Stimulated activated naive CD4-positive, alpha-beta T cell (primary cell): Measurements from ENCODE around the gene B9D2.
A peak's percentile ranks its signal among the peaks of the same experiment; 100 is the strongest.
"Not testable (repeated sequence)": the region's sequence is repeated elsewhere in the genome, so short reads cannot be mapped to it uniquely, and the experiment has no call there.

Experiments used
- DNase-seq, 6 experiments: peaks; one replicate each; lab custom pipeline; 2025; lab: John Stamatoyannopoulos, UW

Gene B9D2, protein sequence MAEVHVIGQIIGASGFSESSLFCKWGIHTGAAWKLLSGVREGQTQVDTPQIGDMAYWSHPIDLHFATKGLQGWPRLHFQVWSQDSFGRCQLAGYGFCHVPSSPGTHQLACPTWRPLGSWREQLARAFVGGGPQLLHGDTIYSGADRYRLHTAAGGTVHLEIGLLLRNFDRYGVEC

DNA sequence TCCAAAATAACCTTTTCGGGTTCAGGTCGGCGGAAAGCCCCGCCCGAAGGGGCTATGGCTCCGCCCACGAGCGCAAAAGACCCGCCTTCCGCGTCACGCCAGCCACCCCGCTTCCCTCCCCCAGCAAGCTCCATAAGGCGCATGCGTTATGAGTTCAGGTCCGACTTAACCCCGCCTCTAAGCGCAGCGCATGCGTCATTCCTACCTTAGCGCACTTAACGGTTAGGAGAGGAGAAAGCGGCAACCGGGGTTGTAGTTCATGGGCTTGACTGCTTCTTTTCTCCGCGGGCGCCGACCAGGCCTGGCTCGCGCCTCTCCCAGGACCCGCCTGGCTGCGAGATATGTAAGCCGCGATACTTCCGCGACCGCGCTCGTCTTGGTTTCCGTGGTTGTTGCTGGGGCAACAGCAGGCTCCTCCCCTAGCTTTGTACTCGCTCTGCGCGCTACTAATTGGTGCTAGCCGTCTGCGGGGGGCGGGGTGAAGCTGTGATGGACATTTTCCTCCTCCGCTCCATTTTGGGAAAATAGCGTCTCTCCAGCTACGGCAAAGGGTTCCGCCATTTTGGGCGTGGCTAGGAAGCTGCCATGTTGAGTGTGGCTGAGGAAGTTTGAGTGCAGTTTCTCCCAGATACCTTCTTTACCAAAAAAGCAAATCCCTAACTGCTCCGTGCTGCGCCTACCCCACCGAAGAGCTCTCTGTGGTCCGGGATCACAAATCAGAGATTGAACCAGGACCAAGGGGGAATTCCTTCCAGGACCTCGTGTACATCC lies at the start of gene B9D2:
B9D2 (minus strand) TSS at position 397 of the 771 bp plus-strand sequence. CDS start 630 bp downstream, outside the sequence.
- DNase-seq, result peak; percentile 93 to 100 (median 98)

DNA sequence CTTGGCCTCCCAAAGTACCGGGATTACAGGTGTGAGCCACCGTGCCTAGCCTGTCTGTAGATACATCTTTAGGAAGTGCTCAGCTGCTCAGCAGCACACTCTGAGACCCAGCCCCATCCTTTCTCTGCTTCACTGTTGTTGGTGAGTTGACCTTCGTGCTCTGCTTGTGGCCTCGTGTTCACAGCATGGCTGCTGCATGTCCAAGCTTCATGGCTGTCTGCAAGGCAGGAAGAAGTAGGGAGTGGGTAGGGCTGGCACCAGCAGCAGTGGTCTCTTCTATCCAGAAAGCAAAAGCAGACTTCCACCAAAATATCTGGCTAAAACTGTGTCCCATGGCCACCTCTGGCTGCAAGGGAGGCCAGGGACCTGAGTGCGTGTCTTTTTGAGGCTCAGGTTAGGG lies 49.0 kb upstream of the B9D2 start:
- DNase-seq, result no peak

DNA sequence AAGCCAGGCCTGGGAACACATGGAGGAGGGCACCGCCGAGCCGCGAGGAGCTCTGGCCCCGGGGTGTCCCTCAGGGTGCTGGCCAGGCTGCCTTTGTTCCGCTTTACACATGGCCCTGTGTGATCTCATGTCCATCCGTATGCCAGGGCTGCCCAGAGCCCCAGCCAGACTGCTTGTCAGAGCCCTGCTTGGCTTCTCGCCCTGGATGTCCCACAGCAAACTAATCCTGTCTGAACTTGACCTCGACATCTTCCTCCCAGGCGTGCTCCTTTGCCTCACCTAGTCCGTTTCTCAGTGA lies 48.0 kb upstream of the B9D2 start:
- no peak for DNase-seq

DNA sequence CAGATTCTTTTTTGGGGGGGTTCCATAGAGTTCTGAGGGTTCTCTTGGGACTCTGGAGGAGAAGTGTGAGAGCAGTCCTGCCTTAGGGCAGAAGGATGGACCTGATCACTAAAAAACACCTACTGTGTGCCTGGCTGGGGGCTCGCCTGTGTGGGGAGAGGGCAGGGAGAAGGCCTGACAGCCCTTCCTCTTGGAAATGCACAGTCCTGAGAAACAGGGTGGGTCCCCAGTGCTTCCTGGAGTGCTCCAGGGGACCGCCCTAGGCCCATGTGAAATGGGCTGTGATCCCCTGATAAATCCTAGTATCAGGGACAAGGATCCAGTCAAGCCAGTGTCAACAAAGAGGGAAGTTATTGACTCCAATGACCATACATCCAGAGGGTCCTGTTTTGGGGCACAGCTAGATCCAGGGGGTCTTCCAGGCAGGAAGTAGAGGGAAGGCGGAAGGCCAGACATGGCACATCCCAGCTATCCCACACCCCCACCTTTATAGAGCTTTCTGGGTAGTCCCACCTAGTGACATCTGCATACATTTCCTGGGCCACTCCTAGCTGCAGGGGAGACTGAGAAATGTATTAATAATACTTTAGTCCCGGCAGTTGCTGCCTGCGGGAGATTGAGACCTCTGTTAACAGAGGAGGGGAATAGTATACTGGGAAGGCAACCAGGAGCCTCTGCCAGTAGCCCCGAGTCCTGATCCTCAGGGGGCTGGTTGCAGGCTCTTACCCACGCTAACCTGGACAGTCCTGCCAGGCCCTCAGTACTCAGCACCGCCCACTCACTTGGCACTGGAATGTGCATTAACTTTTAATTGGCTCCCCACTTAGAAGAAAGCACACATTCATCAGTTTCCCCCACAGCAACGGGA lies 47.4 kb upstream of the B9D2 start:
- DNase-seq, result no peak

DNA sequence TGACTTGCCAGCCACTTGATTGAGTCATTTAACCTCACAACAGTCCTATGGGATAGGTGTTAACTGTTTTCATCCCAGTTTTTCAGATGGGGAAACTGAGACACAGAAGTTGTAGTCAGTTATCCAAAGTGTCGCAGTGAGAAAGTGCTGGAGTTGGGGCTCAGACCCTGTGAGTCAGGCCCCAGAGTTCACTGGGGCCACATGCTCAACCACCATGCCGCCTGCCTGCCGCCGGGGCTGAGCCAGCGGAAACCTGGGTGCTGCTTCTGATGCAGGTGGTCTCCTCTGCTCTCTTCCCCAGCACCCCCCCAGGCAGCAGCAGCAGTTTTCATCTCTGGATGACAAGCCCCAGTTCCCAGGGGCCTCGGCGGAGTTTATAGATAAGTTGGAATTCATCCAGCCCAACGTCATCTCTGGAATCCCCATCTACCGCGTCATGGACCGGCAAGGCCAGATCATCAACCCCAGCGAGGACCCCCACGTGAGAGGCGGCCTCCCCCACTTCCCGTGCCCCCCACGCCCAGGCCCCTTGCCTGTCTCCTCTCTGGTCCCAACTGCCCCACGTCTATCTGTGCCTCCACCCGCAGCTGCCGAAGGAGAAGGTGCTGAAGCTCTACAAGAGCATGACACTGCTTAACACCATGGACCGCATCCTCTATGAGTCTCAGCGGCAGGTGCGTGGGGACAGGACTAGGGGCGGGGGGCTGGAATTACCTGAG lies 46.5 kb upstream of the B9D2 start:
- DNase-seq, result no peak

DNA sequence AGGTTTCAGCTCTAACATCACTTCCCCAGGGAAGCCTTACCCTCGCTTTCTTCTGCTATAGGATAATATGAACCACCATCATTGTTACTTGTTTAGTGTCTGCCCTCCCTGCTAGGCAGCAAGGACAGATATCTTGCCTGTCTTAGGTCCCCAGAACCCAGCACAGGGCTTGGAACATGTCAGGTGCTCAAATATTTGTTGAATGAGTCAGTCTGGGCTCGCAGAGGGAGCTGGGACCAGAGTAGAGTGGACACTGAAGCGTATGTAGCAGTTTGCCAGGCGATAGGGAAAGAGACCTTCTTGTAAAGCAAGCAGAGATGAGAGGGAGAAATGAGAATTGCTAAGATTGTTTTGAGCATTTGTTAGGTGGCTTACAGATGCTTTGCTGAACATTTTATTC lies 45.3 kb upstream of the B9D2 start:
- DNase-seq, result no peak

DNA sequence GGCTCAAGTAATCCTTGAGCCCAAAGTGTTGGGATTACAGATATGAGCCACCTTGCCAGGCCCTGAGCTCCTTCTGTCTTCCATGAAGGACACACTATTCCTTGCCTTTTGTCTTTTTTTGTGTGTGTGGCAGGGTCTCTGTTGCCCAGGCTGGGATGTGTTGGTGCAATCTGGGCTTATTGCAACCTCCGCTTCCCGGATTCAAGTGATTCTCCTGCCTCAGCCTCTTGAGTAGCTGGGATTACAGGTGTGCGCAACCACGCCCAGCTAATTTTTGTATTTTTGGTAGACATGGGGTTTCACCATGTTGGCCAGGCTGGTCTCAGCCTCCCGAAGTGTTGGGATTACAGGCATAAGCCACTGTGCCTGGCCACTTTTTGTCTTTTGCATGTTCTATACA lies 44.9 kb upstream of the B9D2 start:
- not testable (repeated sequence) for DNase-seq

DNA sequence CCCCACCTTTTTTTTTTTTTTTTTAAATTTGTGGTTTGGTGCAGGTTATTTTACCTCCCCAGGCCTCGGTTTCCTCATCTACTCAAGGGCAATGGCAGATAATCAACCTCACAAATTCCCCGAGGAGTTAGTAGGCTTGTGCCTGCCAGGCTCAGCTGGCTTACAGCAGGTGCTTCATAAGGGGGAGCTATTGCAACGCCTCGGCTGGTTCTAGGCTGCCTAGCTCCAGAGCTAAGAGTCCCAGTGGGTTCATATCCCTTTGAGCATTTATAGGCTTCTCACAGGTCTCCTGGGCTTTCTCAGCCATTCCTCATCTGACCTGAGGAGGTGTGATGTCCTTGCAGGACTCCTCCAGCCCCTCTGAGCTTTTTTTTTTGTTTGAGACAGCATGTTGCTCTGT lies 44.3 kb upstream of the B9D2 start:
- DNase-seq, result no peak

DNA sequence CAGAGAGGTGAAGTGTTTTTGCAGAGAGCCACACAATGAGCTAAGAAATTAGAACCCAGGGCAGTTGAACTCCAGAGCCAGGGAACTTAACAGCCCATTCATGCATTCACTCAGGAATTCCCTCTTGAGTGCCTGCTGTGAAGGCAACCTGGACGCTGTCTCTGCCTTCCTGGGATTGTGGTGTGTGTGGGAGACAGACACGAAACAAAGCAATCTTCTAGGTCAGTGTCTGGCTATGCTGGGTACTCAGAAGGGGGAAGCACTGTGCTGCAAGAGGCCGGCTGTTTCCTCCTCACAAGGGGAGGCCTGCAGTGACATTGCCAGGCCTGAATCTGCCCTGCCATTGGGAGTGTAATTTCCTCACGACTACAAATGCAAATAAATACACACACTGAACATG lies 43.3 kb upstream of the B9D2 start:
- DNase-seq, result no peak

DNA sequence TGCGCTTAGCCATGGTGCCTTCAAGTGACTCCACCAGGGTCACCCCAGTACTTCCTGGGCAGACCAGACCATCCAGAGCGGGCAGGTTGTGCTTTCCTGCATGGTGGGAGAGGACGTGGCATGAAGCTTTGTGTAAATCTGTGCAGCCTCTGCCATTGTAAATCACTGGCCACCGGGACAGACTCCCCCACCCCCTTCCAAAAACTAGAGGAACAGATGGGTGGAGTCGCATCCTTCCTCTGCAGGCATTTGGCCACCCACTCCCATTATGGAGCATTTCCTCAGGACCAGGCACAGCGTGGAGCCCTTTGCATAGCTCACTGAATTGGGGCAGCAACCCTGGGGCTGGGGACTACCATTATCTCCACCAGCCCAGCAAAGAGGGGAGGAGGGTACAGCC lies 41.8 kb upstream of the B9D2 start:
- DNase-seq, result no peak

DNA sequence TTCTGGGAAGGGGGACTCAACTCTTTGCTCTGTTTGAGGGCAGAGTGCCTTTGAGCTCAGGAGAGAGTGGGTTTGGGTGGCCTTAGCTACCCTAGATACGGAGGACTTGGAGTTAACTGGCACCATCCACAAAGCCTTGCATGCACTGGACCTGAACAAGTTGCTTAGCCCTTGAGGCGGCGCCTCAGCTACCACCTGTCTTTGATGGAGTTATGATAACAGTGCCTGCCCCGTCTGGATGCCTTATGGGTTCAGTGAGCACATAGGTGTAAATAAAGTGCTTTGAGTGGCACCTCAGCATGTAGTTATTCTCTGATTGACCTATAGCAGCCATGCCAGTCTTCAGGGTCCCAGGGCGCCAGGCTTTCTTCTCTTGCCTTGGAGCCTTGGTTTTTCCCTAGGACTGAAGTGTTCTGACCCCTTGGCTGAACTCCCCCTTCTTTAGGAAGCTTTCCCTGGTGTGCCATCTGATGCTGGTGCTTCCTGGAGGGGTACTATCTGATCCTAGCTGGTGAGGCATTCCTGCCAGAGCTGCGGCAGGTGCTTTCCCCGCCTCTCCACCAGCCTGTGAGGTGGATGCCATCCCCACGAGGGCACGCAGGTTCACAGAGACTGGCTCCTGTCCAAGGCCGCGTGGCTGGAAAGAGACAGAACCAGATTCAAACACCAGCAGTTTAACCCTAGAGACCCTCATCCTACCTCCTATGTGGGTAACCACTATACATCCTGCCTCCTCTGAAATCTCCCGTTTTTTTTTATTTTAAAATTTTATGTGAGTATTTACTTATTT lies 39.4 kb upstream of the B9D2 start:
- DNase-seq, result no peak

DNA sequence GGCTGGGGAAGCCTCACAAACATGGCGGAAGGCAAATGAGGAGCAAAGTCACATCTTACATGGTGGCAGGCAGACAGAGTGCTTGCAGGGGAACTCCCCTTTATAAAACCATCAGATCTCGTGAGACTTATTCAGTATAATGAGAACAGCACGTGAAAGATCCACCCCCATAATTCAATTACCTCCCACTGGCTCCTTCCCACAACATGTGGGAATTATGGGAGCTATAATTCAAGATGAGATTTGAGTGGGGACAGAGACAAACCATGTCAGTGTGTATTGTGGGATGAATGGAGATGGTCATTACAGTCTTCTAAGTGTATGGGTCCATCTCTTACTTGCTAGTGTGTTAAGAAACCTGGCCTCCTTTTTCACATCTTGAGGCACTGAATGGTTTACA lies 38.1 kb upstream of the B9D2 start:
- DNase-seq, result no peak

DNA sequence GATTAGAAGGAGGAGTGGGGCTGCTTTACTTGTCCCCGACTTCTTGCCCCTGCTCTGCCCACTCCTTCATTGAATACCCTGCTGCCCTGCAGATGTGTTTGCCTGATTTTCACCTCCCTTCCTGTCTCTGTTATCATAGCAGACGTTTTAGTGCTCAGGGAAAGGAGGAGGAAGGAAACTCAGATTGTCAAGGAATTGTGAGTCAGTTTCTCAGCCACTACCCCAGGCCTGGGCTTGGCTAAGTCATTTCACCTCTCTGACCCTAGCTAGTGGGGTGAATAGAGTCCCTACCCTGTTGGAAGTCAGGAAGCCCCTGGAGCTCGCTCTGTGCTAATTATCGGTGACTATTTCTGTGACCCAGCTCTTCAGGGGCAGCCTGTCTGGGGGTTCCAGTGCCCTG lies 37.5 kb upstream of the B9D2 start:
- no peak for DNase-seq

DNA sequence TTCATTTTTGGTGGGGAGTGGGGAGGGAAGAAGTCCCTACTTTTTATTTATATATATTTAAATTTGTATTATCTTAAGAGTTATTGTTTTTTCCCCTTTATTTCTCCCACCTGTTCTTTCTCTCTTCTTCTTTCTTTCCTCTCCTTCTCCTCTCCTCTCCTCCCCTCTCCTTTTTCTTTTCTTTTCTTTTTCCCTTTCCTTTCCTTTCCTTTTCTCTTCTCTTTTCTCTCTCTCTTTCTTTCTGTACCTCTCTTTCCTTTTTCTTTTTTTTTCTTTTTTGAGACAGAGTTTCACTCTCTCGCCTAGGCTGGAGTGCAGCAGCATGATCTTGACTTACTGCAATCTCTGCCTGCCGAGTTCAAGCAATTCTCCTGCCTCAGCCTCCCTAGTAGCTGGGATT lies 35.6 kb upstream of the B9D2 start:
- DNase-seq, result no peak

DNA sequence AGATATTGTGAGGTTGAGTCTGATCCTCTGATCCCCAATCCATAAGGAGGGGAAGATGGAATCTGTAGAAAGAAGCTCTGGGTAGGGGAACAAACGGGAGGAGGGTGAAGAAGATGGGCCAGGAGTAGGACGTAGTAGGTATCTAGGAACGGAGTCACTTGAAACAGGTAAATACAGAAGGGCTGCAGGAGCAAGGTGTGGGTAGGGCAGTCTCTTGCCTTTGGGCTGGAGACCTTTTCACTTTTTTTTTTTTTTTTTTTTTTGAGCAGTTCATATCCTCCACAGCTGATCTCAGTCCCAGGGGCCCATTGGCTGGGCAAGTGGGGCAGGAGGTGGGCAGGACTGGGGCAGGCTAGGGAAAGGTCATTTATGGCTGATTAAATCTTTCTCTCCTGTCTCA lies 35.1 kb upstream of the B9D2 start:
- DNase-seq, result no peak

DNA sequence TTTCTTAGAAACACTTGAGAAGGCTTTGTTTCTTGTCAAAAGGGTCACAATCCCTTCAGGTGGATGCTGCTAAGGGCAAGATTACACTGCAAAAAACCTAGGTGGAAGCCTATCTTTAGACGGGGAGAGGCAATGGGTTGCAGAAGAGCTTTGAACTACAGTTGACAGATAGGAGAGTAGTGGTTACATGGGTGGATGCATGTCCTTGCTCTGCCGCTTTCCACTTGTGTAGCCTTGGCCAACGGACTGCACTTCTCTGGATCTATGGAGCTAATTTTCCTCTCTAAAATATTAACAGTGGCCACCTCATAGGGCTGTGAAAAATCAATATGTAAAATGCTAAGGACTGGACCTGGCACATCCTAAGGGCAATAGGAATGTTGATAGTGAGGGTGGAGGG lies 34.6 kb upstream of the B9D2 start:
- DNase-seq, result no peak

DNA sequence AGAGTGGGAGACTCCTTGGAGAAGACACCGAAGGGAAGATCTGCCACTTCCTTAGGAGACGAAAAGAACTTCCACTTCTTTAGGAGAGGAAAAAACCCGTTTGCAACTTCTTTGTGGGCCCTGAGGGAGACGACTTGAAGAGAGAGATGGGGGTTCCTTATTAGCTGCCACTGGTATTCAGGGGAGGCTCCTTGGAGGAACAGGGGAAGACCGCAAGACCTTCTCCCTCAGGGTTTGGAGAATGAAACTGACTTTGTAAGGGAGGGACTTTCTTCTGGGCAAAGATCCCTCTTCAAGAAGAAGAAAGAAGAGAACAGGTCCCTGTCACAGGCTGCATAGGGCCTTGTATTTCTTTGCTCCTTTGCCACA lies 34.1 kb upstream of the B9D2 start:
- no peak for DNase-seq

DNA sequence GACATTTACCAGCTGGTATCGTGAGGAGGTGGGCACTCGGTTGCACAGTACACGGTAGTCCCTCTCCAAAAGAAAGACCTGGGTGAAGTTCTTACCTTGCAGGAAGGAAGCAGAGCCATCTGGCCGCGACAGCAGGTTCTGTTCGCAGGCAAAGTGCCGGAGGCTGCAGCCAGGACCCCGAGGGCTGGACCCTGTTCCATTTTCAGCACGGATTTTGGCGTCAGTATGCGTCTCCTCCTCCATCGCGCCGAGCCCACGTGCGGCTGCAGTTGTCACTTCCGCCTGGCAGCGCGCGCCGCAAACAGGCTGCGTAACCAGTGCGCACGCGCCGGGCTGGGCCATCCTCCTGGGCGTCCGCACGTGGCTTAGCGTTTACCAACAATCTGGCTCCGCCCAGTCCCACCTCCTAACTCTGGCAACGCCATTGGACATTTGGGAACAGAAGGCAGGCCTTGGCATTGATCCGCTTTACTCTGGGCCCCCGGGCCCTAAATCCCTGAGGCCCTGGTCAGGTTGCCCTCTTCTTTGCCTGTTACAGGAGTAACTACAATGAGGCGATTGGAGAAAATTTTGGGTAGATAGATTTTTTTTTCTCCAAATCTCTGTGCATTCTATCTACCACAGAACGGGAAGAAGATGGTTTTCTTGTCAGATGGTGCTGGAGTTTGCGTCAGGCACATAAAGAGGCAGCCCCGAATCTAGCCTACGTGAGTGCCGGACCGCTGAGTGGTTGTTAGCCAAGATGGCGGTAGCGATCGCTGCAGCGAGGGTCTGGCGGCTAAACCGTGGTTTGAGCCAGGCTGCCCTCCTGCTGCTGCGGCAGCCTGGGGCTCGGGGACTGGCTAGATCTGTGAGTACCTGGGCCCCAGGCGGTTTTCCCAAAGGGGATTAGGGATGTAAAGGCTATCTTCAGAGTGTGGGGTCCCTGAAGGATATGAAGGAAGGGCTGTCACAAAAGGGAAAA lies 33.4 kb upstream of the B9D2 start, which contains the start of the genes BCKDHA and EXOSC5:
BCKDHA (plus strand) TSS at position 733 of the 964 bp plus-strand sequence; CDS start at position 743, 10 bp downstream.
EXOSC5 (minus strand) TSS at position 274 of the 964 bp plus-strand sequence; CDS start at position 243, 31 bp downstream.
- DNase-seq, result peak; percentile 92 to 99 (median 99)

DNA sequence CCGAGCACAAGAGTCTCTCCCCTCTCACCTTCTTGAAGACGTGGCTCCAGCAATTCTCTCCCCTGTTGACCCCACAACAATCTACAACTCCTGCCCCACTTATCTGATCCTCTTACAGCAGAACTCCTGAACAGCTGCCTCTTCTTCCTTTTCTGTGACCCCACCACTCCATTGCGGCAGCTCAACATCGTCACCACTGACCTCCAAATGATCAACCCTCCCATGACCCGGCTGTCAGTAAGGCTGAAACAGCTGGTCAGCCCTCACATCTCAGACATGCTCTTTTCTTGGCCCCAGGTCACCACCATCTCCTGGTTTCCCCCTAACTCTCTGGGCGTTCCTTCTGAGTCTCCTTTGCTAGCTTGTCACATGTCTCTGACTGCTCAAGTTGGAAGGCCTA lies 31.4 kb upstream of the B9D2 start:
- no peak for DNase-seq

DNA sequence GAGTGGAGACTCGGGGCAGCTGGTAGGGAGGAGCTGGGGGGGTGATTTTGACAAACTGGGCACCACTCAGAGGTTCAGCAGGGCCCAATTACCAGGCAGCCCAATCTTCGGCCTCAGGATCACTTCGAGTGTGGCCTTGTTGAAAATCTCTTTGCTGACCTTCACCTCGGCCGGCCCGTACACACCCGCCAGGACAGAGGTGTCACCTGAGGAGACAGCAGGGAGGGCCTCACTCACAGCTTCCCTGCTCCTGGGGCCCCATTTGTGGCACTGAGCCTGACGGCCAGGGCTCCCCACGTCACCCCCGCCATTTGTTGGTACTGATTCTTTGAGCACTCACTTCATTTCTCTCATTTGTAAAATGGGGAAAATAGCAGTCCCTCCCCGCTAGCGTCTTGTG lies 28.8 kb upstream of the B9D2 start:
- DNase-seq, result no peak
